GM19397 (cell line): Measurements from ENCODE around the gene STK36.

Source experiments
- ATAC-seq: cut with Tn5 transposase; IDR thresholded peaks from one replicate; pipeline ENCODE4 v1.9.1; 2021; ENCODE audit warnings: mild to moderate bottlenecking, moderate library complexity; ENCODE audit not compliant: unreplicated experiment

The STK36 gene

GRCh38 chr2:218716070-218716469 is 44.2 kb downstream of the STK36 start:
- no peak for ATAC-seq

GRCh38 chr2:218717262-218717661 is 45.4 kb downstream of the STK36 start:
- no peak for ATAC-seq

- no peak for ATAC-seq
These were observed 46.2 kb downstream of the STK36 start for GRCh38 chr2:218718058-218718457.

- ATAC-seq, result no peak
These were observed 47.6 kb downstream of the STK36 start for GRCh38 chr2:218719457-218719856.

- ATAC-seq, result no peak
These were observed 48.5 kb downstream of the STK36 start for GRCh38 chr2:218720048-218721041.

- ATAC-seq, result no peak
These were observed 49.6 kb downstream of the STK36 start for GRCh38 chr2:218721488-218721887.

GRCh38 chr2:218721934-218722333 is 50.0 kb downstream of the STK36 start:
- no peak for ATAC-seq

- ATAC-seq, result no peak
These were observed 50.5 kb downstream of the STK36 start for GRCh38 chr2:218722419-218722818.

- ATAC-seq, result no peak
These were observed 51.2 kb downstream of the STK36 start for GRCh38 chr2:218722876-218723785.

GRCh38 chr2:218726004-218726574 is 54.2 kb downstream of the STK36 start:
- no peak for ATAC-seq

- ATAC-seq, result no peak
These were observed 55.7 kb downstream of the STK36 start for GRCh38 chr2:218727502-218728165.

- no peak for ATAC-seq
These were observed 57.8 kb downstream of the STK36 start for GRCh38 chr2:218729640-218730039.

GRCh38 chr2:218732052-218732760 is 60.3 kb downstream of the STK36 start:
- ATAC-seq, result no peak

- ATAC-seq, result no peak
These were observed 60.9 kb downstream of the STK36 start for GRCh38 chr2:218732761-218733158.

- no peak for ATAC-seq
These were observed 61.5 kb downstream of the STK36 start for GRCh38 chr2:218733171-218734021.

GRCh38 chr2:218734190-218734975 is 62.5 kb downstream of the STK36 start:
- no peak for ATAC-seq

- ATAC-seq, result no peak
These were observed 64.6 kb downstream of the STK36 start for GRCh38 chr2:218736531-218736930.

GRCh38 chr2:218743068-218743467 is 71.2 kb downstream of the STK36 start:
- no peak for ATAC-seq
